COLO668 (cell line): ENCODE measurements around the gene EPGN.

Source experiments
- DNase-seq: peaks from one replicate; lab custom pipeline; 2025; ENCODE audit not compliant: unreplicated experiment; lab: John Stamatoyannopoulos, UW

Gene EPGN

GRCh38 chr4:74309223-74309622 is 953 bp downstream of the EPGN start:
- no peak for DNase-seq

DNA sequence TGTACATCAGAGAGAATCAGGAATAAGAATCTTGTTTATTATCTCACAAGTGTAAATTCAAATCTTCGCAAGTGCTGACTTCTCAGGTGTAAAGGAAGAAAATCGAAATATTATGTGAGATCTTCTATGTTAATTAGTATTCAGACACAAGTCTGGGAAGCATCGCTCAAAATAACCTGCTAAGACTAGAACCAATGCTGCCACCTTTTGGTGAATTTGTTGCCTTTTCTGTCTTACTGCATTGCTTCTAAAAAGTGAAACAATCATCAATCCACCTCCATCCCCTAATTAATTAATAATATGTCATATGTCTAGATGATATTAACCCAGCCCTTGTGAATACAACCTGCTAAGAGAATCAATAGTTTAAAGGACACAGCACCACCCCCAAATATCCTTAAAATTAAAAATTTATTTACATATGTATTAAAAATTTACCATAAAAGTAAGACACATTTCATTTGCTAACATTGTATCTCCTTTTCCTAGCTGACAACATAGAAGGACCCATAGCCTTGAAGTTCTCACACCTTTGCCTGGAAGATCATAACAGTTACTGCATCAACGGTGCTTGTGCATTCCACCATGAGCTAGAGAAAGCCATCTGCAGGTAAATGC is 3.5 kb downstream of the EPGN start:
- DNase-seq, result peak; percentile 21

DNA sequence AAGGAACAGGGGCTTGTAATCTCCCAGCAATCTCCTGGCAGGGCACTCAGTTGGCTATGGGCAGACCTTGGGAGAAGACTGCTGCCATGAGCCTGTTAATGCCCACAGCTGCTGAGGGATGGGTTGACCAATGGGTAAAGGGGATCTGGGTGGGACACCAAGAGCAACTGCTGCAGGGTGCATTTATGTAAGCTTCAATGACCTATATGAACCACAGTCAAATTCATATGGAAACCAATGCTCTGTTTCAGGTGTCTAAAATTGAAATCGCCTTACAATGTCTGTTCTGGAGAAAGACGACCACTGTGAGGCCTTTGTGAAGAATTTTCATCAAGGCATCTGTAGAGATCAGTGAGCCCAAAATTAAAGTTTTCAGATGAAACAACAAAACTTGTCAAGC is 6.1 kb downstream of the EPGN start:
- DNase-seq, result no peak

DNA sequence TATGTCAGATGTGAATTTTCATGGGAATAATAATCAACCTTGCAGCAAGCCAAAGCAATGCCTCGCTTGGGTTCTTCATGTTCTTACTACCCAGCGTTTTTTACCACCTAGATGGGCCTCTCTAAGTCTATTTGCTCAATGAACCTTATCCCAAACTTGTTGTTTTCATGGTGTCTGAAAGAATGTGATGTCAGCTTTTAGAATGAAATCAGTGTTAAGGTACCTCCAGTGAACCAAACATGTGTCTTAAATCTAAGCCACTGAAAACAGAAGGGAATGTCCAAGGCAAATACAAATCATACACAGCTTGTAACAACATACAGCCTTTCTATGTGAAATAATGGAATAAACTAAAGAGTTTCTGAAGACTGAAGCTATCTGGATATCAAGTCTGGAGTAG is 6.7 kb downstream of the EPGN start:
- no peak for DNase-seq

GRCh38 chr4:74315376-74315775 is 7.1 kb downstream of the EPGN start:
- no peak for DNase-seq

DNA sequence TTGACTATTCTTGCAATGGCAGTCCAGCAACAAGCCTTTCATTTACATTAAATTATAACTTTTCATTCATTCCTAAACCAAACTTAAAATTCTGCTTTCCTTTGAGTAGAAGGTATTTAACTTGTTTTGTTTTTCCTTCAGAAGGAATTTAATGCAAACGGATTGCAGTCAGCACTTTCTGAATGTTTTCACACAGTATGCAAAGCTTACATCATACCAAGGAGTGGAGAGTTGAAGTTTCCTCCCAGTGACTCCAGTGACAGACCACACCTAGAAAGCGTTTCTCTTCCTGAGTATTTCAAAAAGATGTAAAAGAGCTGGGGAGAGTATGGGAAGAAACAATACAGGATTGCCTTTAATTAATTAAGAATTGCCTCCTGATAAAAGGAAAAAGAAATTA is 8.1 kb downstream of the EPGN start:
- DNase-seq, result no peak

DNA sequence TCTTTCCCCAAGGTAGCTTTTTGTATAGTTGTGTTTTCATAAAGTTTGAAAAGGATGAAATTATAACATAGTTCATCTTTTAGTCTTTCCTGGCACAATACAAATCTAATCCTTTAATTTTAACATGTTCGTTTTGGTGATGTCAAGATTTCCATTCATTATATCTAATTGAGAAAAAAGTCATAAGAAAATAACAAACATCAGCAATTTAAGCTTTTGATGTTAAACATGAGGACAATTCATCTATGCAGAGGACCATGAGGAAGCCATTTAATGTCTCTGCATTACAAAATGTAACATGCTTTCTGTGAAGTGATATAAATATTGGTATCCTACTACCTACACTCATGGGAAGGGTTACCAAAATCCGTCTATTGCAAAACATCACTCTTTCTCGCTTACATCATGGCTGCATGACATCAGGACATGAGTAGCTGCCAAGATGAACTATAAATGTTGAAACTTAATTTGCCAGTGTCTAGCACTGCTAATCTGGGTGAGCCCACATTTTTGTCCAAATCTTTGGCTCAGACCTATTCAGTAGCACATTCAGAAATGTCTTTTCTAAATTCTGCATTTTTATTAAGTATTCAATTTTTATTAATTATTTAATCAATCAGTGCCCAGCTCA is 9.5 kb downstream of the EPGN start:
- no peak for DNase-seq

DNA sequence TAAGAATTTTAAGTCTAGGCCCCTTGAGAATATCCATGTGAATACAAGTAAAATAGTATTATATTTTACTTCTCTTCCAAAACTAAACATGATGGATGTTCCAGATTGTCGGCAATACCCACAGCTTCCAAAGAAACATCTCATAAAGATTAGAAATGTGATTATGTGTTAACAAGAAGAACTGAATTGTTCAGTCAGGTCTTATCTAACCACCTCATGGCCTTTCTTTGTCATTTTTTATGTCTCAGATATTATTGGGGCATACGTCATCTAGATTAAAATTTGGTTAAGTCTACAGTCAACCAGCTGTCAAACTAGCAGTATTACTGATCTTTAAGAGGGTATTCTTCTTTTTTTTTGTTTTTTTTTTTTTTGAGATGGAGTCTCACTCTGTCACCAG is 10.0 kb downstream of the EPGN start:
- DNase-seq, result no peak

DNA sequence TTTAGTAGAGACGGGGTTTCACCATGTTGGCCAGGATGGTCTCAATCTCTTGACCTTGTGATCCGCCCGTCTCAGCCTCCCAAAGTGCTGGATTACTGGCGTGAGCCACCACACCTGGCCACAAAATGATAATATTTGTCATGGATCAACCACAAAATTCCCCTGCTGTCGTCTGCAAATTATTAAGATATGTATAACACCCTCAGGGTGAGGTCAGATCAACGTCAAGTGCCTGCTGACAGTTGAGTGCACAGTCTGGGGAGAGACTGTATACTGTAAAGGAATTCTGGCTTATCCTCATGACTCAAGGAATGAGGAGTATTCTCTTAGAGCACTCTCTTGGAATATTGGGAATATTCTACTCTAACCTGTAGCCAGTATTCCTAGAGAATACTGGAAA is 11.2 kb downstream of the EPGN start:
- DNase-seq, result no peak

DNA sequence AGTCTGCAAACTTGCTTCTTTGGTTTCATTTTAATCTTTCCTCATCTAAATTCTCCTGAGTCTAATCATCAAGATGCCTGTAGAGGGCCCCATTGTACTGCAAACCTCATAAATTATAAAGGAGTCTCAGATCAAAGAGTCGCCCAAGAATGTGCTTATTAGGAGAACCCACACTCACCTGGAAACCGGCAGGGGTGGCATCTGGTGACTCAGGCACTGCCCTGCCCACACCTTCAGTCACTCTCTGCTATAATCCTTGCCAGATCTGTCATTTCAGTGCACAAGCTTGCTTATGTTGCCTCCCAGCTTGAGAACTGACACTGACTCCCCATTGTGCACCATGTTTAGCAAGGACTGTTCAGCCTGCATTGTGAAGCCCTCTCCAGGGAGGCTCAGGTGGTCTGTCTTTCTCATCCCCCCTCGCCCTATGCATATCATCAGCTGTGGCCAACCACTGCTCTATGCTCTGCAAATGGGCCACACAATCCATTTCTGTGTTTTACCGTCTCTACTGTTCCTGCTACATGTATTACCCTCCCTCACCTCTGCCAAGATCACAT is 12.4 kb downstream of the EPGN start:
- peak; percentile 14 for DNase-seq

- DNase-seq, result no peak
These were observed 14.0 kb downstream of the EPGN start for GRCh38 chr4:74322301-74322700.

DNA sequence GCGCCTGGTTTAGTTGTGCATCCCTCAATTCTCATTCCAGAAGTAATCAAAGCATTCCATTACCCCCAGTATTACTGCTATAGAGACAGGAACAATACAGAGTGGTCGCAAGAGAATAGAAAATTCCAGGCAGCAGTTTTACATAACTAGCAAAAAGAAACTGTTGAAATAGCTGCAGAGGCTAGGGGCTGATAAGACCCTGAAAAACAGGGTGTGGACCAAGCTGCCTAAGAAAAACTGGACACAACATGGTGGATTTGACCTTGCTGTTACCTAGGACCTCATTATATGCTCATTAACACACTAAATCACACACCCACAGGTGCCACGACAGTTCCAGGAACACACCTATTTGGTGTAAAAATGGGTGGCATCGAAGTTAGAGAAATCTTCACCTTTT is 15.4 kb downstream of the EPGN start:
- no peak for DNase-seq

GRCh38 chr4:74324262-74324661 is 16.0 kb downstream of the EPGN start:
- DNase-seq, result no peak

GRCh38 chr4:74325886-74326285 is 17.6 kb downstream of the EPGN start:
- DNase-seq, result no peak

- no peak for DNase-seq
These were observed 19.5 kb downstream of the EPGN start for GRCh38 chr4:74327762-74328161.

DNA sequence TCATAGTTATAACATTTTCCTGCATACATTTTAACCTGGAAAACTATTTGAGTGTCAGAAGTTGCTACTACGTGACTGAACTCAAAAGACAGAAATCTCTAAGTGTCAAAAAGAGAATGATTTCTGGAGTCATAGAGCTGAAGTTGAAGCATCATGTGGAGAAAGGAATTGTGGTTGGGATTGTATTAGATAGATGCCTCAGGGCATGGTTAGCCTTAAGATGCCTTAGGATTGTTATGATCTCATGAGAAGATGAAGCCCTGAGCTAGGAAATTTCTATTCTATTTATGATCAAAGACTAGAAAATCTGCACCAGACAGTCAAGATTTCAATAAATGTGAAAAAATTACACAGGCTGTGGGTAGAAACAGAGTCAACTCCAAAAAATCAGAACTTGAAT is 20.2 kb downstream of the EPGN start:
- DNase-seq, result no peak

DNA sequence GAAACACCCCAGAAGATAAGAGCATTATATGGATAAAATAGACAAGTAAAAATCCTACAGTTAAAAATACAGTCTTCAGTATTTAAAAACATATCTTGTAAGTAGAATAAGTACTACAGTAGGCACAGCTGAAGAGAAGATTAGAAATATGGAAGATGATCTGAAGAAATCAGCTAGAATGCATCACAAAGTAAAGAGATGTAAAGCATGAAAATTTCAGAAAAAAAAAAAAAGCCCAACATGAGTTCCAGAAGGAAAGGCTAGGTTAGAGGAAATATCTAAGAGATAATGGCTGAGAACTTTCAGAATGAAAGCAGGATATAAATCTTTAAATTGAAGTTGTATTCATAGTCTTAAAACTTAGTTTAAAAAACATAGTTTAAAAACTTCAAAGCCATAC is 21.0 kb downstream of the EPGN start:
- DNase-seq, result no peak

GRCh38 chr4:74330295-74330750 is 22.1 kb downstream of the EPGN start:
- DNase-seq, result no peak

DNA sequence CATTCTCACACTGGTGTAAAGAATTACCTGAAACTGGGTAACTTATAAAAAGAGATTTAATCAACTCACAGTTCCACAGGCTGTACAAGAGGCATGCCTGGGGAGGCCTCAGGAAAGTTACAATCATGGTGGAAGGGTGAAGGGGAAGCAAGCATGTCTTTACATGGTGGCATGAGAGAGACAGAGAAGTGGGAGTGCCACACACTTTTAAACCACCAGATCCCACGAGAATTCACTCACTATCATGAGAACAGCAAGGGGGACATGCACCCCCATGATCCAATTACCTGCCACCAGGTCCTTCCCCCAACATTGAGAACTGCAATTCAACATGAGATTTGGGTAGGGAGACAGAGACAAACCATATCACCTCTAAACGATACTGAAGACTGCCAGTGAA is 23.0 kb downstream of the EPGN start:
- no peak for DNase-seq

- no peak for DNase-seq
These were observed 23.7 kb downstream of the EPGN start for GRCh38 chr4:74331944-74332343.

DNA sequence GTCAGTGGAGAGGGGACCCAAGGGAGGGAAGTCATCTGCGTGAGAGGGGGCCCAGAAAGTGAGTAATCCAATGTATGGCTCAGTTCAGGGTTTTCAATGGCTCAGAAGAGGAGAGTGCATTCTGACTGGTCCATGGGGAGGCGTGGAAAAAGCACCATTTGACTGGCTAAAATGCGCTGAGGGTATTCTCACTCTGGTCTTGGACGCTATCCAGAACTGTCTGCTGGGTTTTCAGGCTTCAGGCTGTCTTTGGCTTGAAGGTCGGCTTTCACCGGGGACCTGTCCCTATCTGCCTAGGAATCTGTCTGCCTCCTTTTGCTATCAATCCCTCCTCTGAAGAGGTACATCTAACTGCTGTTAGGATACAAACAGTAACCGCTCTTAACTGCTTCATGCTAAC is 26.4 kb downstream of the EPGN start:
- DNase-seq, result no peak

- DNase-seq, result no peak
These were observed 27.2 kb downstream of the EPGN start for GRCh38 chr4:74335341-74336021.
